ENCODE data around the gene ANKRD39.

DNA sequence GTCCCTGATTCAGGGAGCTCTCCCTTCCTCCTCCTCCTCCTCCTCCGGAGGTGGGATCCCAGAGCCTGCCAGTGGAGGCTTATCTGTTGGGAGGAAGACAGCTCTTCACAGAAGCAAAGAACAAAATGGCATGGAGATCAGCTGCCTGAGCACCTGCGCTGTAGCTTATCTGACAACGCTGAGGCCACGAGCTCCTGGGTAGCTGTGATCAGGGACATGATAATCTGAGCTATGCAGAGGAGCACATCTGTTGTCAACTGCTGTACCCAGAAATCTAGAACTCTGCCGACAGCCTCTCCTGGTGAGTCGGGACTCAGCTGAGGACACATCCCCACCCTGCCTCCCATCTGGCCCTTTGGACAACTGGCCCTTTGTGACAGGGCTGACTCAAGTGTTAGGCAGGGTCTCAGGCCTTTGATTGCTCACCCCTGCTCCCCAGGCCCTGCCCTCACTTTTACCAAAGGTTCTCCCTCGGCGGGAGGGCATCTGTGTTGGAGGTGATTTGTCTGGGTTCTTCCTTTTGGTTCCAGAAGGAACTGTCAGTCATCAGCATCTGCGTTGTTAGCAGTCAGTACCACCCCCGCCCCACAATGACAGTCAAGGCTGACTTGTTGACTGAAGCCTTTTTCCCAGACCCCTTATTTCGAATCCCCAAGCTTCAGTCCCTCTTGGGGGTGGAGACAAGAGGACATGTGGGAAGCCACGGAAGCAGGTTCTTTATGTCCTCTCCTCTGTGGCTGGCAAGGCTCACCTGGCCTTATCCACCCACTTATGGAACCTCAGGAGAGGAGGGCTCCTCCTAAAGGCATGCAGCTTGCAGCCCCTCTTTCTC is 47.6 kb downstream of the ANKRD39 start:
- TF ChIP-seq POLR2A (IDR thresholded peaks at IDR 0.05), result no peak
- TF ChIP-seq, protein P1, sequence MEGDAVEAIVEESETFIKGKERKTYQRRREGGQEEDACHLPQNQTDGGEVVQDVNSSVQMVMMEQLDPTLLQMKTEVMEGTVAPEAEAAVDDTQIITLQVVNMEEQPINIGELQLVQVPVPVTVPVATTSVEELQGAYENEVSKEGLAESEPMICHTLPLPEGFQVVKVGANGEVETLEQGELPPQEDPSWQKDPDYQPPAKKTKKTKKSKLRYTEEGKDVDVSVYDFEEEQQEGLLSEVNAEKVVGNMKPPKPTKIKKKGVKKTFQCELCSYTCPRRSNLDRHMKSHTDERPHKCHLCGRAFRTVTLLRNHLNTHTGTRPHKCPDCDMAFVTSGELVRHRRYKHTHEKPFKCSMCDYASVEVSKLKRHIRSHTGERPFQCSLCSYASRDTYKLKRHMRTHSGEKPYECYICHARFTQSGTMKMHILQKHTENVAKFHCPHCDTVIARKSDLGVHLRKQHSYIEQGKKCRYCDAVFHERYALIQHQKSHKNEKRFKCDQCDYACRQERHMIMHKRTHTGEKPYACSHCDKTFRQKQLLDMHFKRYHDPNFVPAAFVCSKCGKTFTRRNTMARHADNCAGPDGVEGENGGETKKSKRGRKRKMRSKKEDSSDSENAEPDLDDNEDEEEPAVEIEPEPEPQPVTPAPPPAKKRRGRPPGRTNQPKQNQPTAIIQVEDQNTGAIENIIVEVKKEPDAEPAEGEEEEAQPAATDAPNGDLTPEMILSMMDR (IDR thresholded peaks at IDR 0.05), result no peak

Measured in Peyer's patch (tissue), 4 donors.